NOMO-1 (cell line): ENCODE results near the gene SEPTIN3.

Experiments
- DNase-seq, 2 experiments: peaks; one replicate each; lab custom pipeline; 2025; ENCODE audit not compliant: unreplicated experiment in 2 of 2; lab: John Stamatoyannopoulos, UW

The SEPTIN3 gene

GRCh38 chr22:42013385-42013784 is 44.1 kb downstream of the SEPTIN3 start:
- no peak for DNase-seq

GRCh38 chr22:42016111-42016510 is 46.9 kb downstream of the SEPTIN3 start:
- no peak for DNase-seq

- no peak for DNase-seq
These were observed 49.0 kb downstream of the SEPTIN3 start for GRCh38 chr22:42018224-42018623.
